H1 (cell line): ENCODE results near the gene LSM5.

Experiments
- BRCA1 ChIP-seq: IDR thresholded peaks from 2 replicates; pipeline ENCODE4 v1.6.1; 2012; ENCODE audit warnings: low read depth, low read length, improper control_type of control experiment
- GABPA ChIP-seq: IDR thresholded peaks from 2 replicates; pipeline ENCODE4 v1.6.1; 2011; ENCODE audit warnings: mild to moderate bottlenecking, low read length, moderate library complexity, borderline replicate concordance; ENCODE audit not compliant: insufficient read depth
- TAF1 ChIP-seq: IDR thresholded peaks from 2 replicates; pipeline ENCODE4 v1.6.1; 2011; ENCODE audit warnings: mild to moderate bottlenecking, low read depth, low read length

DNA sequence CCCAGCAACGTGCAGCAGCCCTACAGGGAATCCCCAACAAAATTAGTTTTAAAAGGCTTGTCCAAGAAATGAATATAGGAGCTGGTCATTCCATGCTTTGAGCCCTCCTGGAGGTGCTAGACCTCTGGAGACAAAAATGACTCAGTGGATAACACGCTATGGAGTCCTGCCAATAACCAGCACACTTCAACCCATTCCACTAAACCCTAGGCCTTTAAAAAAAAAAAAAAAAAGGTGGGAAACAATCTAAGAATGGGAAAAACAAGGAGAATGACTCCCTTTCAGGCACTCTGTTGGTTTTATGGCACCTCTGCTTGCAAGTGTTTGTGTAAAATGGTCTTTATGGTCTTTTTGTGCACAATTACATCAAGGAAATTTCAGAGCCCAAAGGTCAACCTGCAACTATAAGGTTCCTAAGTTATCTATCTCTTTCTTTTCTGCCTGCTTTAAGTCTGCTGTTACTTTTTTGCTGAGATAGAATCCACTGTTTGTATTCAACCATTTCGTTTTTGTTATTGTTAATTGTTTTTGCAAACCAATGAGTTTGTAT, 26.4 kb upstream of the LSM5 start:
- no peak for TF ChIP-seq GABPA
- TF ChIP-seq TAF1 = no peak
- TF ChIP-seq BRCA1 = no peak
